Activated CD4-positive, alpha-beta T cell treated with anti-CD3 and anti-CD28 coated beads, Interleukin-2, amount 50 U/mL, for 1 hour (primary cell): ENCODE data around the gene TOPORS.
"Not testable (repeated sequence)": the region's sequence is repeated elsewhere in the genome, so short reads cannot be mapped to it uniquely, and the experiment has no call there.

Source experiments
- DNase-seq: peaks from one replicate; pipeline ENCODE4 v3.0.0-alpha.2; 2020

TOPORS gene

DNA sequence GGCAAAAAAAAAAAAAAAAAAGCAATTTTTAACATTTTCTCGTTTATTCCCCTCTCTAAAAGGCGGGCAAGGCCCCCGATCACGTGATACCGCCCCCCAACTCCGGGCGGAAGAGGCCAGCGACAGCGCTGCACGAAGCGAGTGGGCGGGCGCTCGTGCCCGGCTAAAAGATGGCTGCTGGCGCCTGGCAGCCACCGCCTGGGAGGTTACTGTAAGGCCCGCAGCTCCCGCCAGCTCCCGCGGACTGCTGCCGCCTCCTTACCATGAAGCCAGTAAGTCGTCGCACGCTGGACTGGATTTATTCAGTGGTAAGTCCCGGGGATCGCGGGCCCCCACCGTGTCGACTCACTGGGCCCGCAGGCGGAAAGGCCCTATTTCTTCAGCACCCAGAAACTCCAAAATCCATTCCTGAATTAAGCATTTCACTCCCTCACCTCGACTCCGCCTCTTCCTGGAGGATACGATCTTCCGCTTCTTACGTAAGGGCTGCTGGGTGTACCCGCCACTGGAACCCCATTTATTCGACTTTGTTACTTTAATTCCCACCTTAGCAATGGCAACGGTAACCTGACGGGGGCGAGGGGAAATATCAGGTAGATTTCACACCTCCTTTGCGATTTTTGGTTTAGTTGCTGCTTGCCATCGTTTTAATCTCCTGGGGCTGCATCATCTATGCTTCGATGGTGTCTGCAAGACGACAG lies at the start of gene TOPORS, which contains the start of gene SMIM27:
TOPORS (minus strand) TSS at position 415 of the 701 bp plus-strand sequence; CDS start at position 265, 150 bp downstream.
SMIM27 (plus strand) TSS at position 156 of the 701 bp plus-strand sequence; CDS start at position 264, 108 bp downstream.
- peak; percentile 90 for DNase-seq

DNA sequence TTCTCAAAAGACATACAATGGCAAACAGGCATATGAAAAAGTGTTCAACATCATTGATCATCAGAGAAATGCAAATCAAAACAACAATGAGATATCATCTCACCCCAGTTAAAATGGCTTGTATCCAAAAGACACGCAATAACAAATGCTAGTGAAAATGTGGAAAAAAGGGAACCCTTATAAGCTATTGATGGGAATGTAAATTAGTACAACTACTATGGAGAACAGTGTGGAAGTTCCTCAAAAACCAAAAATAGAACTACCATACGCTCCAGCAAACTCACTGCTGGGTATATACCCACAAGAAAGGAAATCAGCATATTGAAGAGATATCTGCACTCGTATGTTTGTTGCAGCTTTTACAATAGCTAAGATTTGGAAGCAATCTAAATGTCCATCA lies 46.6 kb upstream of the TOPORS start:
- DNase-seq, result not testable (repeated sequence)

DNA sequence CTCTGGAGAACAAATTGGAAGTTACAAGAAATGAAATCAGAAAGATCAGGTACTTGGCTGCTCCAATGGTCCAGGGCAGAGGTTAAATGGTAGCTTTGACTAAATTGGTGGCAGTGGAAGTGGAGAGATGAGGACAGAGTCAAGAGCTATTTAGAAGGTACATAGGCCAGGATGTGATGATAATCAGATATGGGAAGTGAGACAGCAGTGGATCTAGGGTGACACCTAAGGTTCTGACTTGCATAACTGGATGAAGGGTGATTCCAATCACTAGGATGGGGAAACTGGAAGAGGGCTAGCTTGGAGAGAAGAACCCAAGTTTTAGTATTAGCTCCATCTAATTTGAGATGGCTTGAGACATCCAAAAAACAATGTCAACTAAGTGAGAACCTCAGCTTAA lies 44.5 kb upstream of the TOPORS start:
- DNase-seq, result no peak

DNA sequence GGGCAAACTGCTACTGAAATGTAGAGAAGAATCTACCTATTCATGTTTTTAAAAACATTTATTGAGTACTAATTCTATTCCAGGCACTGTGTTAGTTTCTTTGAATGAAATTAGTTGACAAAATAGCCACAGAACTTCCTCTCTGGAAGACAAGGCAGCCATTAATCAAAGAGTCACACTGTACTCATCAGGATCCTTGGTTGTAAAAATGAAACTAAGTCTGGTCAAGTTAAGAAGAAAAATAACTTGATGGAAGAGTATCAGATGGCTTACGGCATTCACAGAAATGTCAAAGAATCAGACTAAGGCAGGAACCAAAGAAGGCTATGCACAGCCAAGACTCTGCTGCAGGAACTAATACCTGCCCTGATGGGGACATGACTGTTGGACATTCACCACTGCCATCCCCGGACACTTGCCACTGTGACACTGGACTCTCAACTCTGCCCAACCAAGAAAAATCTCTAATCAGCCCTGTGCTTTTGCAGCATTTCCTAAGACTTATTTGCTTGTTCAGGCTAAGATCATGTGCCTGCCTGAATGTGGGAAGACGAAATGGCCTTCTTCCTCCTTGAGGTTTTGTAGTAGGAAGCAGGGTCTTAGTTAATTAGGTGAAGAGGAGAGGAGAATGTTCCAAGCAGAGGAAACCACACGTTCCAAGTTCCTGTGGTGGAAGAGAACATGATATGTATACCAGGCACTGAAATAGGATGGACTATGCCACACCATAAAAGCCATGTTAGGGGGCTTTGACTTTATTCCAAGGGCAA lies 43.9 kb upstream of the TOPORS start:
- DNase-seq, result no peak

DNA sequence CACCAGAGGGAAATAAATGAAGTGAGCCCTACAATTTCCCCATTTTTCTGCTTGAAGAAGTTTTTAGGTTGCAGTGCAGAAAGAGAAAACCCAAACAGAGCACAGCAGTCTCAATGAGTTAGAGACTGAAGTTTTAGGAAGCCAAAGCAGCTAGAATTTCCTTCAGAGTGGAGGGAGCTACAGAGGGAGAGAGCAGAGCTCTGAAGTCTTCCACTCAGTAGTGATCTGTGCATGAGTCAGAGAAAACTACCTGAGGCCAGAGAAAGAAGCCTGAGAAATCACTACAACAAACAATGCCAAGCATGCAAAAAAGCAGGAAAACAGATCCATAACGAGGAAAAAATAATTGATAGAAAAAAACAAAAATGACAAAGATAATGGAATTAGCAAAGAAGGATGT lies 38.5 kb upstream of the TOPORS start:
- no peak for DNase-seq

DNA sequence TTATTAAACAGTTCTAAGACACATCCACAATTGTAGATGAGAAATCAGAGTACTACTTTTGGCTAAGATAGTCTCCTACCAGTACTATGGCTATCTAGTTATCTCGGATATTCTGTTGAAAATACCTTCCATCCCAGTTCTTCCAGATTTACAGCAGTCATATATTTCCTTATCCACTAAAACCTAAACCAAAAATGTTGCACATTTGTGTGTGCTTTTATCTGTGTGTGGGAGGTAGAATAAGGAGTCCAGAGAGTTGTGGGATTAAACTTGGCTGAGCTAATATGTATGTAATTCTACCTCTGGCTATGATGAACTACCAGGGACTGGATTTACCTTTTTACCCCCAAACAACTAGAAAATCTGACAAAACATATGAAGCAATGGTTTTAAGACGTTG lies 38.1 kb upstream of the TOPORS start:
- no peak for DNase-seq

DNA sequence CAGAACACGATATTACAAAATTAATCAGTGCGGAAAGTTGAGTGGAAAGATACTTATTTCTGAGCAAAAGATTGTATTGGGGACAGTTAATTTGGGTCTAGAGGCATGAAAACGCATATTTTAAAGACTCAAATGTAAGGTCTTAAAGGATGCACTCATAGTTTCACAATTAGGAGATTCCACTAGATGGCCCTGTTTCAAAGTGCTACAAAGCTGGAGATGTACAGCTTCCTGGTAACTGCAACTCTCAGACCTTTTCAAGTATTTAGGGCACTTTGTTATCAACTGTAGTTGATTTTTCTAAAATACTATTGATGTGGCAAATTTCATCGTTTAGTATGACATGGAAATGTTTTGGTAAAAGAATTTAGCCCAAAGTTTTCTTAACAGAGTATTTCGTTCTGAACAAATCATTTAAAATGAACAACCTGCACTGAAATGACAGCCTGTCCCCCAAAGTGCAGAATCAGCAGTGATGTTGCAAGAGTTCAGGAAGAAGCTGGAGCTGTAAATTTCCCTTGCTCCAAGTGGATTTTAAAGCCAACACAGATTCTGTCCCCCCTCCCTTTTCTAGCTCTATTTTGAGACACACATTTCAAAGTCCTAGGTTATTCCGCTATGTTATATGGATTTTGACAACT lies 36.8 kb upstream of the TOPORS start:
- DNase-seq, result no peak

DNA sequence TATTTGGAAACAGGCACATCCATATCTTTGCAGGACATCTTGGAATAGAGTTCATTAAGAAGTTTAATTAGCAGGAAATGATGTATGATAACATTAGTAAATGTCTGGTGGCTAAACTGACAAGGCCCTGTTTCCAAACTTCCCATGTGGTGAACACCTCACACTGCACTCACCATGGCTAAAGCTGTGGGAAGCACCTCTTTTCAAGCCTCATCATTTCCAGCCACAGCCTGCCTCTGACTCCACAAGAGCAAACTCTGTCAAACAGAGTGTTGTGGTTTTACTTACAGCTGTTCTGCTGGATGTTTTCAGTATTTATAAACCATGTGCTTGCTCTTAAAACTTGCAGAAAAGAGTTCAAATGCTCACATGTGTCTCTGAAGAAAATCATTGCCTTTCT lies 35.5 kb upstream of the TOPORS start:
- DNase-seq, result no peak

DNA sequence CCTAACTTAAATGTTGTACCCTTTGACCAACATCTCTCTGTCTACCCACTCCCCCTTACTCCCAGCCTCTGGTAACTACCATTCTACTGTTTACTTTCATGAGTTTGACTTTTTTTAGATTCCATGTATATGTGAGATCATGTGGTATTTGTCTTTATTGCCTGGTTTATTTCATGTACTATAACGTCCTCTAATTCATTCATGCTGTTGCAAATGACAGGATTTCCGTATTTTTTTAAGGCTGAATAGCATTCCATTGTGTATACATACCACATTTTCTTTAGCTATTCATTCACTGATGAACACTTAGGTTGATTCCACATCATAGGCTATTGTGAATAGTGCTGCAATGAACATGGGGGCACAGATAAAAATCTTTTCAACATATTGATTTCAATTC lies 32.4 kb upstream of the TOPORS start:
- DNase-seq, result no peak

DNA sequence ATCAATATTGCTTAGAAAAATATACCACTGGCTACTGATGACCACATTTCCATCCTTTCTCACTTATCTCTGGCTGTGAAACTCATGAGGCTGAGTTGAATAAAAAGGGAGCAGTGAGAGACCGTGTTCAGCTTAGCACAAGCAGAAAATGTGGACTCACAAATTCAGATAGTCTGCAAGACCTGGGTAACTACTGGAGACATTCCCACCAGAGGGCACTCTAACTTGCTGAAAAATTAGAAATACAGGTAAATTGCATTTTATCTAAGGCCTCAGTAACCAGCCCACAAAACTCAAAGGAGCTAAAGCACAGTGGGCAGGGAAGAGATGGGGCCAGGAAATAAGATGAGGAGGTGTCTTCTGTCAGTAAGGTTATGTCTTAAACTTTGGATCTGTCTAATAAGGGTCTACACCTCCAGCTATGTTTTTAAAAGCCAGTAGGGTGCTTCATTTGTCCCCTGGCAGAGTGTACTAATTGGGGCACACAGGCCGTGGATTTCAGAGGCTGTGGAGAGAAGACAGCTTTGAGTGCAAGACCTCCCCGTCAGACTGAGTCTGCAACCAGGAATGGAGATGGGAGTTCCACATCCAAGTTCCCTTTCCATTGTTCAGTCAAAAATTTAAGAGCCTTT lies 29.2 kb upstream of the TOPORS start:
- DNase-seq, result peak; percentile 7

DNA sequence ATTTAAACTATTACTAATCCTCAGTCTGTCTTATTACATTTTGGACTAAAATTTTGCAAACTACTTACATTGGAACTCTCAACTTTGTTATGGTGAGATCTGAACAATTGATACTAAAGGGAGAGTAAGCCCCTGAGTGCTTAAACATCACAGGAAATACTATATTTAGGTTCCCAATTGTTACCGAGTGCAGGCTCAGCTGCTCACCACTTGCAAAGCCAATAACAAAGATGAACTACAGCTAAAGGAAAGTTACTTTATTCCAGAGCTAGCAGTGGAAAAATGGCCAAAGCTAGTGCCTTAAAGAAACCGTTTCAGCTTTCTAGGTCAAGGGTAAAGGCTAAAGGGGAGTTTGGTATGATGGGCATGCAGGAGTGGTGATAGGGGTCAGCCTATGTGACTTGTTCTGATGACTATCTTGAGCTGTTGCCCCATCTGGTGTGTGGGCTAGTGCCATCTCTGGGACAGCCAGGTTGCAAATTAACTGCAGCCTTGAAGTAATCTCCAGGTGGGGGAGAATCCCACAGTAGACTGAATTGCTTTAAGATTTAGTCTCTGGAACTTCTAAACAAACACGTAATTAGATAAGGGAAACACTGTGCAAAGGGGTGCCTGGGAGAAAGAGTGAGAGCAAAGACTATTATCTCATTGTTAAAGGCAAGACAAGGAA lies 28.4 kb upstream of the TOPORS start:
- no peak for DNase-seq

DNA sequence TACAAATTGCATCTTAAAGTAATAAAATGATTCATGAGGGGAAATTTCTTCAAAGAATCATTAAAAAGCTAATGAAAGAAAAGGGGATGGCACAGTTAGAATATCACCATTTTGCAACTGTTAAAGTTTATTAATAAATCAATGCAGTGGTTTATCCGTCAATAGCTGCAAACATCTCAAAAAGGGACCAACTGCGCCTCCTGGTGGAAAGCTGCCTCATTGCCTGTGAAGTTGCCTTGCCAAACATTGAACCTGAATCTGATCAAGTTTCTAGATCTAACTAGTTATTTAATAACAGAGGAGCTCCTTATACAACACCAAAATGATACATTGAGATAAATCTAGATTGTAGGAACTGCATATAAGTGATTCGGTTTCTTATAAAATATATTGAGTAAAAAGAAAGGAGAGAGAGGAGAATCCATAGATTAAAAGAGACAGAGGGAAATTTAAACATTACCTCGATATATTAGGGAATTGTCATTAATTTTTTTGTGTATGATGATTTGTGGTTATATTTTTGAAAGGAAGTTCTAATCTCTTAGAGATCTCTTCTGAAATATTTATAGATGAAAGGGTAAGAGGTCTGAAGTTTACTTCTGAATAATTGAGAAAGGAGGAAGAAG lies 27.4 kb upstream of the TOPORS start:
- DNase-seq, result peak; percentile 84

DNA sequence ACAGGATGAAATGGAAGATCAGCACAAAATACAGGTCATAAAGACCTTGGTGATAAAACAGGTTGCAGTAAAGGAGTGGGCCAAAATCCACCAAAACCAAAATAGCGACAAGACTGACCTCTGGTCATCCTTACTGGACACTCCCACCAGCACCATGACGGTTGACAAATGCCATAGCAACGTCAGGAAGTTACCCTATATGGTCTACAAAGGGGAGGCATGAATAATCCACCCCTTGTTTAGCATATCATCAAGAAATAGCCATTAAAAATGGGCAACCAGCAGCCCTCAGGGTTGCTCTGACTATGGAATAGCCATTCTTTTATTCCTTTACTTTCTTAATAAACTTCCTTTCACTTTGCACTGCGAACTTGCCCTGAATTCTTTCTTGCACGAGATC lies 26.6 kb upstream of the TOPORS start:
- no peak for DNase-seq

DNA sequence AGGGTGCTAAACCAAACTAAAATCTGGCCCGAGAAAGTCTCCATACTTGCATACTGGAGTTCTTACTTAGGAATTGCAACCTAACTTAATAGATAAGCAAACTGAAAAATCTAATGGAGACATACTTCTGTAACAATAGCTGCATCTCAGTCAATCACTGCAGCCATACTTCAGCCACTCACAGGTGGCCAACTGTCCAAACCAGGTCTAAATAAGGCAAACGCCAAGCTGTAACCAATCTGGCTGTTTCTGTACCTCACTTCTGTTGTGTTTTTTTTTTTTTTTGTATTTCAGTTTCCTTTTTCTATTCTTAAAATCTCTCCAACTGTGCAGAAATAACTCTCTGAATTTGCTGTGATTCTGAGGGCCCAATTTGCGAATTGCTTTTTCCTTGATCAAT lies 24.9 kb upstream of the TOPORS start:
- no peak for DNase-seq

DNA sequence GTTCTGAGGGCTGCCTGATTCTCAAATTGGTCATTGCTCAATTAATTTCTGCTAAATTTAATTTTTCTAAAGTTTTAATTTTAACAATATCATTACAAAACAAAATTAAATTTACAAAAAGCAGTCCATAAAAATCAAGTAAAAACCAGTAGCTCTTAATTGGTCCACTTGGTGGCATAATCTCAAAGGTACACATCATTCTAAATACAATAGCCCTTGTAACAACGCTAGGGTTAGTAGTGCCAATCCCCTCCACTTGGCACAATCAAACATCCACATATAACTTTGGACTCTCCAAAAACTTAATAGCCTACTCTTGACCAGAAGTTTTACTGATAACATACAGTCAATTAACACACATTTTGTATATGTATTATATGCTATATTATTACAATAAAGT lies 22.5 kb upstream of the TOPORS start:
- no peak for DNase-seq

DNA sequence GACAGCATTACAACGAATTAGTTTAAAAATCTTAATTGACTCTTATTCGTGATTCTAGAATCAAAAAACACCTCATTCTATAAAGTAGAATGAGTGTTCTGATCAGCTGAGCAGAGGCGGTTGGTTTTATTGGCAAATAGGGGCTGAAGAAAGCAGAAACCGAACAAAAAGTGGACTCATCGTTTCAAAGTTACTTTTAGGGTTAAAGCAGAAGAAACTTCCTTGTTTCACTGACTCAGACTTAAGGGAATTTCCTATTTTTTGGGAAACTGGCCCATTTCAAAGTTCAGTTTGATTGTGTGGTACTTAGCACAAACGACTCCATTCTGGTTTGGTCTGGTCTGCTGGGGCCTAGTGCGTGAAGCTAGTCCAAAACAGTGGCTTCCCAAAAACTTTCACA lies 21.4 kb upstream of the TOPORS start:
- DNase-seq, result no peak

DNA sequence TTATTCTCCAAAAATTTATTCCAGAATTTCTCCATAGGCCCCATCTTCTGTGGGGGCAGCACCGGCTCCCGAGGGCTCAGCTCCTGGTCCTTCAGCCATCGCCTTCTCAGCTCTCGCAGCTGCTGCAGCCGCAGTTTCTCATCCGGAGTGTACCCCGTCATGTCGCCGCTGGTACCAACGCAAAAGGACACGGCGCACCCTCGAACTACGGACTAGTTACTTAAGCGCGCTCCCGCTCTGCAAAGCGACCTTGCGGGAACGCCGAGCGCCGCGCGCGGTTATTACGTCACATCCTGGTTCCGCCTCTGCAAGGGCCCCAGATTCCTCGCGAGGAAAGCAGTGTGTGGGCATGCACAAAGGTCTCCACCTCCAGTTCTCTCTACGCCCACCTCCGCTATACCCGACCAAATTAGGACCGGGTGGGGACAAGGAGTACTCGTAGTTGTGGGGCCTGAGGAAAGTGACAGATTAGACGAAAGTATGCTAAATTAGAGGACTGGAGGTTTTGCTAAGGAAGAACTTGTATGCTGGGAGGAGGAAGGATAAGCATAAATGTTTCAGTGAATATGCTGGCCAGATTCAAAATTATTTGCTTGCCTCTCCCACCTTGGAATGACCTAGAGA lies 20.6 kb upstream of the TOPORS start, which contains the start of gene NDUFB6:
NDUFB6 (minus strand) TSS at position 260 of the 624 bp plus-strand sequence; CDS start at position 161, 99 bp downstream.
- DNase-seq, result peak; percentile 97

DNA sequence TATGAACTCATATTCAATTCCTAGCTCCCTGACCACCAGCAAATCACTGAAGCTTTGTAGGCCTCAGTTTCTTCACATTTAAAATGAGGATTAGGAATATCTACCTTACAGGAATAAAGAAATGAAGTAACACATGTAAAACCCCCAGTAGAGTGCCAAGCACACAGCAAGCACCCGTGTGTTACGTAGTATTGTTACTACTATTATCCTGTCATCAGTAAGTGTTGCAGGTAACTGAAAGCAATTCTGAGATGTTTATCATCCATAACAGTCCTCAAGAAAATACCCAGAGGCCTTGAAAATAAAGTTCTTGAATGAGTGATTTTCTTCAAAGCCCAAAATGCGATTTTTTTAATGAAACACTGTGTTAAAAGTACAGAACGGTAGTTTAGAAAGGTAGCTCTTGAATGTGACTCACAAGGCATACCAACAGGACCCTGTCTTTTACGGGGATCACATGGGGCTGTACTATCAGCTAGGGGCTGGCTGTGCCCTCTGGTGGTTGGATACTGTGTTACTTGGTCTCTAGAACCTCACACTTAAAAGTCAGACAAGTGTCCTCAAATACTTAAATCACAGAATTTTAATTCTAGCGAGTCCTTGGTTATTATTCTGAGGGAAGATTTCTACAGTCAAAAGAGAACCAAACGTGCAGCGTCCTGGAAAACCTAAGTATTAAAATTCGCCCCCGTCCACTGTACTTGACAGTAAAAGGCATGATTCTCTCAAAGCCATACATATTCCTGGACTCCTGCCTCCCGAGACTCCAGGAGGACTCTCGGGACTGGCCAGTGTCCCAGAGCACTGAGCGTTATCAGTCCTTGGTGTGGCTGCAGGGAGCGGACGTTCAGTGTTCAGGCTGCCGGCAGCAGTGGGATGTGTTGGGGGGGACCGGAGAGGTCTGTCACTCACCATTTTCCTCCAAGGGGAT lies 19.8 kb upstream of the TOPORS start:
- peak; percentile 70 for DNase-seq

DNA sequence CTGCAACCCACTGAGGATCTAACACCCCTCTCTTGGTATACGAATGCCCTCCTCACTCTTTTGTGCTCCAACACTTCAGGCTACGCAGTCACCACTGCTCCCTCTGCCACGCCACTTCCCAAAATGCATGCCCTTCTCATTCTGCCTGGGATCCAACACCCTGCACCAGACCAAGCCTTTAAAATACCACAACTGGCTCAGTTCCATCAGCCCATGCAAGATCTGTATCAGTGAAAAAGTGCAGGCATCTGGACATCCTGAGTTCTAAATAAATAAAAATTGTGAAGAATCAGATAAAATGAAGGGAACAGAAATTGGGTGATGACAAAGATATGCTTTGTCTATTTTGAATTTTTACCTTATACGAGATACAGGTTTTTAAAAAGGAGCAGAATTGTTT lies 17.9 kb upstream of the TOPORS start:
- DNase-seq, result no peak

DNA sequence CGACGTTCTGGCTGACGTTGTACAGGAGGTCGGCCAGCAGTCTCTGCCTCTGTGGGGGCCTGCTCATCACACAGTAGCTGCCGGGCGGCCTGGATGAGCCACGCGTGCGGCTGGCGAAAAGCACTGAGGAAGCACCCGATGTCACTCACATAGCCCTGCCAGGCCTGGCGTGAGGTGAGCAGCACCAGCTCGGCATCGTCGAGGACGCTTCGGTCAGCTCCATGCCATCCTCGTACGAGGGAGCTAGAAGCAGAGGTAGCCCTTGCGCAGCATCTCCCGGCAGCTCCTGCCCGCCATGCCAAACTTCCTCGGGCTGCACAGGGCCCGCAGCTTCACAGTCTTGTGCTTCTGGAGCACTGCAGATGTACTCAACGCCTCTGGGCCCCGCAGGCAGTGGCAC lies 14.4 kb upstream of the TOPORS start:
- no peak for DNase-seq

DNA sequence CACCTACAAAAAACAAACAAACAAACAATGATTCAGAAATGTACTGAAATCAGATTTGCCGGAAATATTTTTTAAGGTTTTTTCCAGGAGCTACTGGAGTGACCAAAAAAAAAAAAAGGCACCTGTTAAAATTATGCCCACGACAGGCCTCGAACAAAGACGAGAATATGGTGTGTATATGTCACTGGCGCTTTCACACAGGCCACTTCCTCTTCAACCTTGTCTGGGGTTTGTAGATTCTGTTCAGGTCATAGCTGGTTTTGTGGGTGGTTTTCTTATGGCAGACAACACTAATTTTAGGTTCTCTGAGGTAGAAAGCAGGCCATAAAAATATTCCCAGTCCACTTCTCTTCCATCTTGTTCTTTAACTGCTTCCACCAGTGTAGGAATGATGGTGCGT lies 13.6 kb upstream of the TOPORS start:
- DNase-seq, result no peak
